Measurements from ENCODE around the gene STRN. TPM values are rescaled to one million over a fixed set of nuclear protein-coding genes. Genes with fewer than 3 reads are reported as not detected.
A peak's percentile ranks its signal among the peaks of the same experiment; 100 is the strongest.
"Not testable (repeated sequence)": the region's sequence is repeated elsewhere in the genome, so short reads cannot be mapped to it uniquely, and the experiment has no call there.

STRN gene
- total RNA-seq, 2 experiments from 2014 or later = 32.2 to 35.0 TPM

DNA sequence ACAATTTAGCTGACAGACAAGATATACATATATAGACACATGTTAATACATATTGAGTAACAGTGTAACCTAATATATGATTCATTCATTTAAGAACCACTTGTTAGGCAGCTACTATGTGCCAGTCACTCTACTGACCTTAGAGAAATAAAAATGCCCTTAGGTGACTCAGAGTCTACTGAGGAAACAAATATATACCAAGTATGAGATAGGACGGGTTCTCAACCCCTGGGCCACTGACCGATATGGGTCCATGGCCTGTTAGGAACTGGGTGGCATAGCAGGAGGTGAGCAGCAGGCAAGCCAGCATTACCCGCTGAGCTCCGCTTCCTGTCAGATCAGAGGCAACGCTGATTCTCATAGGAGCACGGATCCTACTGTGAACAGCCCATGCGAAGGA, 14.8 kb downstream of the STRN start:
- Mint-ChIP-seq H3K27me3 (no peaks in the 10 kb centered on the region), H3K27ac (no peak overlapping the region), H3K4me3 (no peak overlapping the region), H3K36me3 (peaks cover 17% of the 10 kb centered on the region), H3K4me1 (peaks cover 6% of the 10 kb centered on the region), H3K9me3 (no peaks in the 10 kb centered on the region)
- DNase-seq = no peak
- no peak for ATAC-seq (ENCODE audit: low read depth)
- POLR2A ChIA-PET = no interaction called here

DNA sequence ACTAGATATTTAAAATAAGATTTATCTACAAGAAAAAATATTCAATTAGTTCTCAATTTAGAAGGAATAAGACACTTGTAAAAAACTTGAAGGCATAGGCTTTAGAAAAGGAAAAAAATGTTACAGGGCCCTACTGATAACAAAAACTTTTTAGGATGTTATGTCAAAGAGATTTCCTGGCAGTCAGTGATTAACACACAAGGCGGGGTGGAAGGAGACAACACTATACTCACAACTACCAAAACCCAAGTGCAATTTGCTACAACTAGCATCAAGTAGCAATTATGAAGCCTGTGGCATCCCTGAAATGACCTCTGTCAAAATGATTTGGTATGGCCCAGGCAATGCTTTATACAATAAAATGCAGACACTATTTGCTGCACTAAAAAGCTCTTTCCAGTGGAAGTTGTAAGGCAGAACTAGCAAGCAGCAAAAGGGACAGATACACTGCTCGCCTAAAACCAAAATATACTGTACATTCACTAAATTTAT, 15.3 kb downstream of the STRN start:
- no peaks in the 10 kb centered on the region for H3K27me3 Mint-ChIP-seq

DNA sequence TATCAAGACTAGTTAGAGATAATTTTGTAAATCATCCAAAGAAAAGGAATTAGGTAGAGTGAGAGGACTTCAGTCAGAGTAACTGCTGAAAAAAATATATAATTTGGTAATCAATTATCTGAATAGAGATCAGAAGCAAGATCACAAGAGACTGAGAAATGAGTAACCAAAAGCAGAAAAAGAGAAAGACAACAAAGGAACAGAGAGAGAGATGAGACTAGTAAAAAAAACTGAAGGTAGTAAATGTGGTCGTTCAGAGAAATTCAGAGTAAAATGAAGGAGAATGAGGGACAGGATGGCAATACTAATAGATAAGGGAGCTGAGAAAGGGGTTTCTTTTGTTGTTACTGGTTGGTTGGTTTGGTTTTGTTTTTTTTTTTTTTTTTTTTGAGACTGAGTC, 16.5 kb downstream of the STRN start:
- Mint-ChIP-seq H3K36me3 (peaks cover 15% of the 10 kb centered on the region), H3K4me1 (peaks cover 4% of the 10 kb centered on the region), H3K9me3 (no peaks in the 10 kb centered on the region), H3K4me3 (no peak overlapping the region), H3K27ac (no peak overlapping the region), H3K27me3 (no peaks in the 10 kb centered on the region)
- POLR2A ChIA-PET = interaction anchor here (1.2 kb wide), 1 partner anchor 17 kb away, joined by 4 read pairs; no protein-coding TSS in a partner anchor
- DNase-seq = no peak
- ATAC-seq (ENCODE audit: low read depth) = no peak

More for the DNA sequence above, 15.3 kb downstream of the STRN start:
- POLR2A ChIA-PET = no interaction called here
- Mint-ChIP-seq H3K4me1 (peaks cover 6% of the 10 kb centered on the region), H3K4me3 (no peak overlapping the region), H3K9me3 (no peaks in the 10 kb centered on the region), H3K27ac (no peak overlapping the region), H3K36me3 (peaks cover 17% of the 10 kb centered on the region)
- DNase-seq (no peak), ATAC-seq (ENCODE audit: low read depth) (no peak)

DNA sequence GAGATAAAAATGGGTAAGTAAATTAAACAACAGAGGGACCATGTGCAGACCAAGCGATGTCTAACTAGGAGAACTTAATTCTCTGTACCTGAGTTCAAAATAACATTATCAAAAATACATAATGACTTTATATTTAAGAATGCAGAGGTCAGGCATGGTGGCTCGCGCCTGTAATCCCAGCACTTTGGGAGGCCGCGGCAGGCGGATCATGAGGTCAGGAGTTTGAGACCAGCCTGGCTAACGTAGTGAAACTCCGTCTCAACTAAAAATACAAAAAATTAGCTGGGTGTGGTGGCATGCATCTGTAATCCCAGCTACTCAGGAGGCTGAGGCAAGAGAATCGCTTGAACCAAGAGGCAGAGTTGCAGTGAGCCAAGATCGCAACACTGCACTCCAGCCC, 21.1 kb downstream of the STRN start:
- H3K4me3 Mint-ChIP-seq; ATAC-seq (ENCODE audit: low read depth); H3K9me3 Mint-ChIP-seq; H3K4me1 Mint-ChIP-seq; H3K27me3 Mint-ChIP-seq; H3K27ac Mint-ChIP-seq; DNase-seq; H3K36me3 Mint-ChIP-seq; POLR2A ChIA-PET: not testable (repeated sequence)

DNA sequence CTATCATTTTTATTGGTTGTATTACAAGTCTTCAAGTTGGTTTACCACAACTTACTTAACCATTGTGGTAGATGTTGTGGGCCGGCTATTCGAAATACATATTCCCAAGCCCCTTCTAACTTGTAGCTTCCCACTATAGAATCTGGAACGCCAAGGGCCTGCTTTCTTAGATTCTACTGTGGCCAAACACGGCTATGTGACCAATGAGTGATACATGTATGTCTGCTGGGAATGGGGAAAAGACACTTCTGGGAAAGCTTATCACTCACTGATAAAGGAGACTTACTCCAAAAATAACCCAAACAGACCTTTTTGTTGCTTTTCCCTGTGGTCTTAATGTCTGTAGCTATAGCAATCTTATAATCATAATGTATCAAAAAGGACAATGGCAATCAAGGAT, 24.5 kb downstream of the STRN start:
- ATAC-seq (ENCODE audit: low read depth) (no peak), DNase-seq (no peak)
- Mint-ChIP-seq H3K36me3 (peaks cover 3% of the 10 kb centered on the region), H3K9me3 (no peaks in the 10 kb centered on the region), H3K27ac (no peak overlapping the region), H3K27me3 (no peaks in the 10 kb centered on the region), H3K4me3 (no peak overlapping the region), H3K4me1 (no peaks in the 10 kb centered on the region)
- POLR2A ChIA-PET = no interaction called here

DNA sequence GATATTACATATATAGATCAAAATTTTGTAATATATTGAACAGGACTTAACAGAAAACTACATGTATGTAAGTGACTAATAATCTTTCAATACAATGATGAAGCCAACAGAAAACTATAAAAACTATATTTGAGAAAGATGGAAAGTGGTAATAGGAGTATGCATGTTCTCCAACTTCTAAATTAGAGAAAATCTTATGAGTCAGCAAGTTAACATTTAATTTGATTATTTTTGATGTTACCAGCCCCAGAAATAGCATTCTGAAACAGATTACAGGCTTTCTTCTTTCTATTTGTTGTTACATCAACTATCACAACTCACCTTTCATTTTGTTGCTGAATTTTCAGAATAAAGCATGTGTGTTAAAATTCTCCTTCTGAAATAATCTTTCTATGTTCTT, 29.8 kb downstream of the STRN start:
- ATAC-seq (ENCODE audit: low read depth); H3K9me3 Mint-ChIP-seq; DNase-seq; H3K36me3 Mint-ChIP-seq; H3K27me3 Mint-ChIP-seq; H3K27ac Mint-ChIP-seq; H3K4me1 Mint-ChIP-seq; H3K4me3 Mint-ChIP-seq: not testable (repeated sequence)
- POLR2A ChIA-PET = interaction anchor here (0.7 kb wide), 1 partner anchor 30 kb away, joined by 3 read pairs; no protein-coding TSS in a partner anchor

DNA sequence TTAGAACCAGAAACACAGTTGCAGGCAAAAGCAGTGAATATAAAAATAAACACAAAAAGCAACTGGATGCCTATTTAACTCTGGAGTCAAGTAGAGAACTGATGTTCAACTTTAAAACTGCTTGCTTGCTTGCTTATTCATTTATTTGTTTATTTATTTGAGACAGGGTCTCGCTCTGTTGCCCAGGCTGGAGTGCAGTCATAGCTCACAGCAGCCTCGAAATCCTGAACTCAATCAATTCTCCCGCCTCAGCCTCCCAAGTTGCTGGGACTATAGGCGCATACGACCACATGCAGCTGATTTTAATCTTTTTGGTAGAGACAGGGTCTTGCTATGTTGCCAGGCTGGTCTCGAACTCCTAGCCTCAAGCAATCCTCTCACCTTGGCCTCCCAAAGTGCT, 34.6 kb downstream of the STRN start:
- ATAC-seq (ENCODE audit: low read depth); DNase-seq; H3K9me3 Mint-ChIP-seq; H3K4me1 Mint-ChIP-seq; H3K4me3 Mint-ChIP-seq; POLR2A ChIA-PET; H3K27ac Mint-ChIP-seq; H3K36me3 Mint-ChIP-seq; H3K27me3 Mint-ChIP-seq: not testable (repeated sequence)

DNA sequence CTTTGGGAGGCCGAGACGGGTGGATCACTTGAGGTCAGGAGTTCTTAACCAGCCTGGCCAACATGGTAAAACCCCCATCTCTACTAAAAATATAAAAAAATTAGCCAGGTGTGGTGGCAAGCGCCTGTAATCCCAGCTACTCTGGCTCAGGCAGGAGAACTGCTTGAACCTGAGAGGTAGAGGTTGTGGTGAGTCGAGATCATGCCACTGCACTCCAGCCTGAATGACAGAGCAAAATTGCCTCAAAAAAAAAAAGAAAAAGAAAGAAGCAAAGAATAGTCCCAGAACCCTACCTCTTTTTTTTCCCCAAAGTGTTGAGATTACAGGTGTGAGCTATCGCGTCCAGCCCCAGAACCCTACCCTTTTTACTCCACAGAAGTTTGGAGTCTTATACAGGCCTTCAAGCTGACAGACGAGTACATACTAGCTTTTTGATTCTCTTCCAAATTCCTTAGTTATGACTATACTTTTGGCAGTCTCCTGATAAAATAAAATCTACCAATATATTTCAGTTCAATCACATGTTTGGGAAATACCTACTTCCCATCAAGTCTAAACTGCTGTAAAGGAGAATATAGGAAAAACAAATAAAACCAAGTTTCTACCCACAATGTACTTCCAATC, 35.4 kb downstream of the STRN start:
- H3K4me3 Mint-ChIP-seq; DNase-seq; H3K4me1 Mint-ChIP-seq; H3K36me3 Mint-ChIP-seq; ATAC-seq (ENCODE audit: low read depth); H3K27me3 Mint-ChIP-seq; POLR2A ChIA-PET; H3K27ac Mint-ChIP-seq; H3K9me3 Mint-ChIP-seq: not testable (repeated sequence)

DNA sequence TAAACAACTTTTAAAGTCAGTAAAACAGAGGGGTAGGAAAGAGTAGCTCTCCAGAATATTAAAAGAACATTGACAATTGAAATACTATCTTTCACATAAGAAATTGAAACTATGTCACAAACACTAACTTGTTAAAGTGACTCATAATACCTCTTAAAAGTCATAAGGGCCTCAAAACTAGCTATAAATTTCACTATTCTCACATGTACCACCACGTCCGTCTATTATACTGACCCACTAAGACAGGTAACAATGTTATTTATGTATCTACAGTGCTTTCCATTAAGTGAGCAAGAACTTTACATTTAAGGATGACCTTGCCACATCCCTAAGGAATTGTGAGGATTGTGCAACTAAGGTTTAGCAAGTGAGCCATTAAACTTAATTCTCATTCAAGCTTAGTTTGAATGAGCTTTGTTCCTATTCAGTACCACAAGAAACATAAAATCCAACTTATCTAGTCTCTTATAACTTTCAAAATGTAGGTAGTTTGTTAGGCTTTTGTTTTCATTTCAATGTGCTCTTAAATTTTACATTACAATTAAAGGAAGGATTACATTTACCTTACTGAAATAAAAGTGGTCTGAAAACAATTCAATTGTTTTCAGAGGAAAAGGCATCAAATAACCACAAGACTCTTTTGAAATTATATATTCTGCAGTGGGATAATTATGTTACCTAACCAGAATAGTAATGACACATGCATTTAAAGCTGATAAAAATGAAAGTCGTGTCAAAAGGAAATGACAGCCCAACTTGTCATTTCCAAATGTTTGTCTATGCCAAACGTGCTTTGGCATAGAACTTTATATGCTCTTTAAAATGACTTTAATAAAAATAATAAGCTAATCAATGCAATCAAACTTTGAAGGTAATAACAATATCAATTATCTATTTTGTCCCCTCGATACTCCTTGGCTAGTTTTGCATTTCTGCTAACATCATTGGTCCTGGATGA, 39.9 kb downstream of the STRN start:
- ATAC-seq (ENCODE audit: low read depth); H3K9me3 Mint-ChIP-seq; POLR2A ChIA-PET; DNase-seq; H3K27me3 Mint-ChIP-seq: not testable (repeated sequence)
- H3K4me1 Mint-ChIP-seq = peaks cover 21% of the 10 kb centered on the region
- H3K36me3 Mint-ChIP-seq = peaks cover 18% of the 10 kb centered on the region
- H3K4me3 Mint-ChIP-seq = peak overlapping the region; percentile 31
- peak overlapping the region; percentile 44 for H3K27ac Mint-ChIP-seq

DNA sequence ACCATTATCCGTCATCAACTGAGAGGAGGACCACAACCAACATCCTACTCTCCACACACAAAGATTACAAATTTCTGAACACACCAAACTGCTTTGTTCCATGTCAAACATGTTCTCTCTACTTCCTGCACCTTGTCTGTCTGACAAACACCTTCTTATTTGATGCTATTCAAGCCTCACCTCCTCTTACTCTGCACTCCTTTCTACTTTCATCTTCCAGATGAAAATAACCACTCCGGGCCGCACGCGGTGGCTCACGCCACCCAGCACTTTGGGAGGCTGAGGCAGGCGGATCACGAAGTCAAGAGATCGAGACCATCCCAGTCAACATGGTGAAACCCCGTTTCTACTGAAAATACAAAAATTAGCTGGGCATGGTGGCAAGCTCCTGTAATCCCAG, 43.7 kb downstream of the STRN start:
- peak overlapping the region; percentile 50 for H3K27ac Mint-ChIP-seq
- ATAC-seq (ENCODE audit: low read depth); H3K27me3 Mint-ChIP-seq; DNase-seq; POLR2A ChIA-PET; H3K9me3 Mint-ChIP-seq: not testable (repeated sequence)
- H3K4me3 Mint-ChIP-seq = peak overlapping the region; percentile 55
- H3K4me1 Mint-ChIP-seq = peaks cover 28% of the 10 kb centered on the region
- peaks cover 23% of the 10 kb centered on the region for H3K36me3 Mint-ChIP-seq

DNA sequence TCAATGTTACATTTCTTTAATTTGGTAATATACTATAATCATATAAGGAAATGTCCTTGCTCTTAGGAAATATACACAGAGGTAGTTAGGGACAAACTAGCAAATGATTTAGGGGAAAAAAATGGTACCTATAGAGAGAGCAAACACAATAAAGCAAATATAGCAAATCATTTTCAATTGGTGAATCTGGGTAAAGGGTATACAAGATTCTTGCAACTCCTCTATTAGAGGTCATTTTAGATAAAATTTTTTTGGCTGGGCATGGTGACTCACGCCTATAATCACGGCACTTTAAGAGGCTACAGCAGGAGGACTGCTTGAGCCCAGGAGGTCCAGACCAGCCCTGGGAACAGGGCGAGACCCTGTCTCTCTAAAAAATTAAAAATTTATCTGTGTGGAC, 44.4 kb downstream of the STRN start:
- H3K27ac Mint-ChIP-seq = no peak overlapping the region
- peaks cover 23% of the 10 kb centered on the region for H3K36me3 Mint-ChIP-seq

DNA sequence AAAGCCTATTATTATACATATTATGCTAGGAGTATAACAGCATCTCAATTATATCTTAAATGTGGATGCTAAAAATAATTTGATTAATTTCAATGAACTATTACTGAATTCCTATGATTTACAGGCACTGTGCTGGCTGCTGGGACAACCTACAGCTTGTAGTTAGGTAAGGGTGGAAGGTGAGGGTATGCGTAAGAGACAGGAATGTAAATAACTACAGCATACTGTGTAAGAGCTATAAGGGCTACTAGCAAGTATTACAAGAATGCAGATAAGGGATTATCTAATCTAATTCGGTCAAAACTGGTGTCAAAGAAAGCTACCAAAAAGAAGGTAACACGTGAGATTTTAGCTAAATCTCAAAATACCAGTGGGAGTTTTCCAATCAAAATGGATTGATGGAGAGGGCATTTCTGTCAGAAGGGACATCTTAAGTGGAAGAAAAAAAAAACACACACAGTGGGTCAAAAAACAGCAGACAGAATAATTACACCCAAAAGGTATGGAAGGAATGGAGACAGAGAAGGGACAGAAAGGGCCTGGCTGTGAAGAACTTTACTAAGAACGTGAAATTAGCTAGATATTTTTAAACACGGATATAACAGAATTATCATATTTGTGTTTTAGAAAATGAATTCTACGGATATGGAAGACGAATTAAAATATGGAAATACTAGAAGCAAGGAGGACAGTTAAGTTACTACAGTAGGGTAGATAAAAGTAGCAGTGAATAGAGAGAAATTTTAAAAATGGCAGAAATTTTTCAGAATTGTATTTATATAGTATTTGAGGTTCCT, 47.1 kb downstream of the STRN start:
- POLR2A ChIA-PET = interaction anchor here (0.5 kb wide), 1 partner anchor 252 kb away, joined by 3 read pairs; no protein-coding TSS in a partner anchor
- DNase-seq (no peak), ATAC-seq (ENCODE audit: low read depth) (no peak)
- Mint-ChIP-seq H3K9me3 (no peaks in the 10 kb centered on the region), H3K27me3 (no peaks in the 10 kb centered on the region), H3K4me3 (no peak overlapping the region), H3K4me1 (peaks cover 16% of the 10 kb centered on the region), H3K36me3 (peaks cover 17% of the 10 kb centered on the region), H3K27ac (no peak overlapping the region)

More for the DNA sequence above, 44.4 kb downstream of the STRN start:
- H3K27me3 Mint-ChIP-seq = no peaks in the 10 kb centered on the region
- no peak overlapping the region for H3K4me3 Mint-ChIP-seq
- no peak for ATAC-seq (ENCODE audit: low read depth)
- no peaks in the 10 kb centered on the region for H3K9me3 Mint-ChIP-seq
- no peak for DNase-seq
- H3K4me1 Mint-ChIP-seq = peaks cover 26% of the 10 kb centered on the region
- POLR2A ChIA-PET = no interaction called here

DNA sequence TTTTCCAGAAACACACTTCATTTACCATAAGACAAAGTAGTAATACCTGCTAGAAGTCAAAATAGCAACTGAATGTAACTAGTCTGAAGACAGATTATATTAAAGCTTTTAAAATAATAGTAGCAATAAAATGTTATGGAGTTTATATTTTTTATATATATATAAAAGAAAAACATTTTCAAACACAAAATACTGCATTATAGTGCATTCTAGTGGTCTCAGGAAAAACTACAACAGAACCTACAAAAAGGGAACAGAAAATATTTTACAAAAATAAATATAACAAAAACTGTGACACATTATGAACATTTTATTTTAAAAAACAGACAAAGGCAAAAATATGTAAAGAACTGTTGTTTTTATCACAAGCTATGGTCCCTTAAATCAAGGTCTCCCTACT, 48.0 kb downstream of the STRN start:
- Mint-ChIP-seq H3K9me3 (no peaks in the 10 kb centered on the region), H3K4me1 (peaks cover 15% of the 10 kb centered on the region), H3K27me3 (no peaks in the 10 kb centered on the region), H3K36me3 (peaks cover 11% of the 10 kb centered on the region), H3K27ac (no peak overlapping the region), H3K4me3 (no peak overlapping the region)
- ATAC-seq (ENCODE audit: low read depth) = no peak
- DNase-seq = no peak
- POLR2A ChIA-PET = no interaction called here
